Vagina (tissue), 2 donors: ENCODE results near the gene LITAFD.

ENCODE experiments used
- POLR2A ChIP-seq, 2 donors: fragments of 450-650 bp; IDR thresholded peaks; one replicate each; pipeline ENCODE4 v1.6.1; 2017; ENCODE audit warnings: antibody characterized with exemption in 2 of 2, mild to moderate bottlenecking in 2 of 2, moderate library complexity in 2 of 2
- POLR2AphosphoS5 ChIP-seq, 2 donors: sonication (generic); formaldehyde crosslinking; IDR thresholded peaks; one replicate each; pipeline ENCODE4 v1.9.0; 2017; ENCODE audit warnings: antibody characterized with exemption in 2 of 2, mild to moderate bottlenecking in 2 of 2, low read depth in 1 of 2; ENCODE audit not compliant: insufficient read depth in 1 of 2
- TF ChIP-seq, protein P1 (sequence below), 3 experiments: fragments of 450-650 bp in 2 of 3; fragments of 200-600 bp in 1 of 3; sonication (generic) in 1 of 3; IDR thresholded peaks; one replicate each; pipeline ENCODE4 v1.5.1; 2017 to 2019; ENCODE audit warnings: antibody characterized with exemption in 3 of 3, mild to moderate bottlenecking in 2 of 3, moderate library complexity in 2 of 3

DNA sequence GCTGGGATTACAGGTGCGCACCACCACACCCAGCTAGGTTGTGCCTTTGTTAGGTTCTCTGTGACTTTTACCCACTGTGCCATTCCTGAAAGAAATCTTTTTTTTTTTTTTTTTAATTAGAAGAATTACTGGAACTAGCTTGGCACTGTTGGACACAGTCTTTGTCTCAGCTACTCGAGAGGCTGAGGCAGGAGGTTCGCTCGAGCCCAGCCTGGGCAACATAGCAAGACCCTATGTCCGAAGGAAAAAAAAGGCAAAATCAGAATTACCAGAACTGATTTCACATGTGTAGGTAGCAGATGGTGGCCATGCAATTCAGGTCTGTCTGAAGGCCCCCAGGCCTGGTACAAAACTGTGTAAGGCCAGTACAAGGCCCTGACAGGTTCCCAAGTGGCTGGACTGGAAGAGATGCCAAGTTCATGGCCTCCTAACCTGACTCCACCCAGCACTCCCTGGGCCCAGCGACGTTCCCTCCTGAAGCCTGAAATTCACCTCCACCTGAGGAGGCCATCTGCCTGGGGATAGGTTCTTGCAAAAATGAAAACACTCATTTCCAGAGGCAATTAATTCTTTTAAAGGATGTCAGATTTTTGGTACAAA, 36.4 kb upstream of the LITAFD start:
- TF ChIP-seq, protein P1, sequence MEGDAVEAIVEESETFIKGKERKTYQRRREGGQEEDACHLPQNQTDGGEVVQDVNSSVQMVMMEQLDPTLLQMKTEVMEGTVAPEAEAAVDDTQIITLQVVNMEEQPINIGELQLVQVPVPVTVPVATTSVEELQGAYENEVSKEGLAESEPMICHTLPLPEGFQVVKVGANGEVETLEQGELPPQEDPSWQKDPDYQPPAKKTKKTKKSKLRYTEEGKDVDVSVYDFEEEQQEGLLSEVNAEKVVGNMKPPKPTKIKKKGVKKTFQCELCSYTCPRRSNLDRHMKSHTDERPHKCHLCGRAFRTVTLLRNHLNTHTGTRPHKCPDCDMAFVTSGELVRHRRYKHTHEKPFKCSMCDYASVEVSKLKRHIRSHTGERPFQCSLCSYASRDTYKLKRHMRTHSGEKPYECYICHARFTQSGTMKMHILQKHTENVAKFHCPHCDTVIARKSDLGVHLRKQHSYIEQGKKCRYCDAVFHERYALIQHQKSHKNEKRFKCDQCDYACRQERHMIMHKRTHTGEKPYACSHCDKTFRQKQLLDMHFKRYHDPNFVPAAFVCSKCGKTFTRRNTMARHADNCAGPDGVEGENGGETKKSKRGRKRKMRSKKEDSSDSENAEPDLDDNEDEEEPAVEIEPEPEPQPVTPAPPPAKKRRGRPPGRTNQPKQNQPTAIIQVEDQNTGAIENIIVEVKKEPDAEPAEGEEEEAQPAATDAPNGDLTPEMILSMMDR (IDR thresholded peaks at IDR 0.05): no peak
- TF ChIP-seq POLR2A (IDR thresholded peaks at IDR 0.05) (no peak), POLR2AphosphoS5 (IDR thresholded peaks at IDR 0.05; ENCODE audit: insufficient read depth in 1 of 2, low read depth in 1 of 2) (no peak)
